H9 (cell line): ENCODE data around the gene PTPRN2. TPM values are rescaled to one million over a fixed set of nuclear protein-coding genes. Genes with fewer than 3 reads are reported as not detected.

Source experiments
- DNase-seq: peaks from one replicate; pipeline ENCODE4 v3.0.0-alpha.2; 2017
- H2AFZ ChIP-seq: one replicate; pipeline ENCODE4 v1.6.1; 2013; ENCODE audit warnings: mild to moderate bottlenecking, low read length, control low read depth, moderate library complexity
- H2AK5ac ChIP-seq: 2 replicates; pipeline ENCODE4 v1.6.1; 2013; ENCODE audit warnings: low read length, control low read depth, mixed read lengths; ENCODE audit not compliant: insufficient read length
- H2BK120ac ChIP-seq: one replicate; pipeline ENCODE4 v1.6.1; 2013; ENCODE audit warnings: low read depth, mild to moderate bottlenecking, low read length, control low read depth, inconsistent platforms; ENCODE audit not compliant: poor library complexity, severe bottlenecking
- H2BK12ac ChIP-seq: 2 replicates; pipeline ENCODE4 v1.6.1; 2013; ENCODE audit warnings: low read length, control low read depth, mixed read lengths, low read depth; ENCODE audit not compliant: insufficient read length
- H2BK15ac ChIP-seq: 2 replicates; pipeline ENCODE4 v1.6.1; 2013; ENCODE audit warnings: low read depth, low read length, control low read depth
- H2BK20ac ChIP-seq: one replicate; pipeline ENCODE4 v1.6.1; 2013; ENCODE audit warnings: low read depth, mild to moderate bottlenecking, low read length, control low read depth, inconsistent platforms; ENCODE audit not compliant: poor library complexity, severe bottlenecking
- H2BK5ac ChIP-seq: 2 replicates; pipeline ENCODE4 v1.6.1; 2013; ENCODE audit warnings: low read length, control low read depth, mixed read lengths; ENCODE audit not compliant: insufficient read length
- H3K14ac ChIP-seq: 2 replicates; pipeline ENCODE4 v1.6.1; 2013; ENCODE audit warnings: low read length, control low read depth; ENCODE audit not compliant: insufficient read depth
- H3K18ac ChIP-seq: 2 replicates; pipeline ENCODE4 v1.6.1; 2013; ENCODE audit warnings: low read depth, mild to moderate bottlenecking, mixed read lengths, low read length, control low read depth; ENCODE audit not compliant: insufficient read length
- H3K23ac ChIP-seq: 2 replicates; pipeline ENCODE4 v1.6.1; 2013; ENCODE audit warnings: low read length, control low read depth, mixed read lengths, low read depth; ENCODE audit not compliant: insufficient read length
- H3K23me2 ChIP-seq: 2 replicates; pipeline ENCODE4 v1.6.1; 2013; ENCODE audit warnings: low read depth, mild to moderate bottlenecking, mixed read lengths, low read length, control low read depth; ENCODE audit not compliant: insufficient read length, poor library complexity, severe bottlenecking
- H3K27ac ChIP-seq: 2 replicates; pipeline ENCODE4 v1.5.1; 2013; ENCODE audit warnings: low read length, control low read depth, mixed read lengths, low read depth; ENCODE audit not compliant: insufficient read length
- H3K27me3 ChIP-seq: 2 replicates; pipeline ENCODE4 v1.6.1; 2013; ENCODE audit warnings: low read length, control low read depth, inconsistent platforms; ENCODE audit not compliant: insufficient read depth
- H3K4ac ChIP-seq: 2 replicates; pipeline ENCODE4 v1.6.1; 2013; ENCODE audit warnings: low read depth, mild to moderate bottlenecking, control low read depth, inconsistent platforms, low read length, moderate library complexity
- H3K4me1 ChIP-seq: 2 replicates; pipeline ENCODE4 v1.6.1; 2013; ENCODE audit warnings: low read length, control low read depth, inconsistent platforms; ENCODE audit not compliant: insufficient read depth
- H3K4me2 ChIP-seq: 2 replicates; pipeline ENCODE4 v1.6.1; 2013; ENCODE audit warnings: low read length, control low read depth, mixed read lengths; ENCODE audit not compliant: insufficient read length, insufficient read depth
- H3K56ac ChIP-seq: 2 replicates; pipeline ENCODE4 v1.6.1; 2013; ENCODE audit warnings: low read depth, mild to moderate bottlenecking, mixed read lengths, low read length, control low read depth; ENCODE audit not compliant: insufficient read length
- H3K79me1 ChIP-seq: 2 replicates; pipeline ENCODE4 v1.6.1; 2013; ENCODE audit warnings: low read depth, mild to moderate bottlenecking, moderate library complexity, low read length, control low read depth, inconsistent platforms; ENCODE audit not compliant: insufficient read depth, poor library complexity, severe bottlenecking
- H3K79me2 ChIP-seq: 2 replicates; pipeline ENCODE4 v1.6.1; 2013; ENCODE audit warnings: low read length, control low read depth, inconsistent platforms; ENCODE audit not compliant: insufficient read depth
- H3K9ac ChIP-seq: 2 replicates; pipeline ENCODE4 v1.6.1; 2013; ENCODE audit warnings: low read length, control low read depth, mixed read lengths; ENCODE audit not compliant: insufficient read length; ENCODE audit errors: extremely low read depth
- H3K9me3 ChIP-seq: one replicate; pipeline ENCODE4 v1.6.1; 2013; ENCODE audit warnings: low read depth, low read length, inconsistent platforms; ENCODE audit not compliant: control insufficient read depth
- H3T11ph ChIP-seq: one replicate; pipeline ENCODE4 v1.6.1; 2013; ENCODE audit warnings: mild to moderate bottlenecking, low read length, control low read depth, inconsistent platforms
- H4K20me1 ChIP-seq: one replicate; pipeline ENCODE4 v1.6.1; 2013; ENCODE audit not compliant: control insufficient read depth, insufficient read length, insufficient read depth
- H4K5ac ChIP-seq: 2 replicates; pipeline ENCODE4 v1.6.1; 2013; ENCODE audit warnings: low read depth, mild to moderate bottlenecking, mixed read lengths, low read length, control low read depth; ENCODE audit not compliant: insufficient read length
- H4K8ac ChIP-seq: replicated peaks from 2 replicates; pipeline ENCODE4 v1.6.1; 2013; ENCODE audit warnings: low read length, control low read depth, mixed read lengths, low read depth; ENCODE audit not compliant: insufficient read length
- H4K91ac ChIP-seq: 2 replicates; pipeline ENCODE4 v1.6.1; 2013; ENCODE audit warnings: low read depth, mild to moderate bottlenecking, moderate library complexity, mixed read lengths, low read length, control low read depth; ENCODE audit not compliant: insufficient read length
- H3K27ac Mint-ChIP-seq, 3 experiments: 2 replicates in 2 of 3; 3 replicates in 1 of 3; pipeline ENCODE4 v1.8.0; 2020 to 2021; ENCODE audit warnings: mixed read lengths in 3 of 3, mild to moderate bottlenecking in 1 of 3, moderate library complexity in 1 of 3
- H3K27me3 Mint-ChIP-seq: 2 replicates; pipeline ENCODE4 v1.8.0; 2021; ENCODE audit warnings: low read depth, mild to moderate bottlenecking, moderate library complexity, mixed read lengths
- H3K36me3 Mint-ChIP-seq, 3 experiments: 2 replicates in 2 of 3; 3 replicates in 1 of 3; pipeline ENCODE4 v1.8.0; 2020 to 2021; ENCODE audit warnings: low read depth in 3 of 3, mixed read lengths in 3 of 3; ENCODE audit not compliant: insufficient read depth in 1 of 3
- H3K4me1 Mint-ChIP-seq, 2 experiments: 2 replicates each; pipeline ENCODE4 v1.8.0; 2020; ENCODE audit warnings: mixed read lengths in 2 of 2
- H3K4me3 Mint-ChIP-seq, 2 experiments: 2 replicates in 1 of 2; 3 replicates in 1 of 2; pipeline ENCODE4 v1.8.0; 2020 to 2021; ENCODE audit warnings: mild to moderate bottlenecking in 2 of 2, mixed read lengths in 2 of 2, moderate library complexity in 1 of 2
- H3K9me3 Mint-ChIP-seq, 2 experiments: 2 replicates in 1 of 2; 3 replicates in 1 of 2; pipeline ENCODE4 v1.8.0; 2020; ENCODE audit warnings: mild to moderate bottlenecking in 2 of 2, mixed read lengths in 2 of 2, moderate library complexity in 1 of 2
- CTCF ChIP-seq: fragments of 200-600 bp; sonication (generic); conservative IDR thresholded peaks from 3 replicates; pipeline ENCODE4 v1.8.0; 2021; ENCODE audit warnings: antibody characterized with exemption, mild to moderate bottlenecking
- WGBS: extraction: QIAGEN DNeasy Blood & Tissue Kit; methylation state at CpG from one replicate; pipeline ENCODE4 v1.1.7; 2013; ENCODE audit warnings: missing lambda C conversion rate, low lambda C conversion rate, mixed read lengths; ENCODE audit not compliant: insufficient read length; ENCODE audit errors: extremely low coverage; 5-methylcytosine and 5-hydroxymethylcytosine counted together
- total RNA-seq: library from RNA; stranded (reverse); gene quantifications from 2 replicates; pipeline ENCODE4 v1.2.1, GENCODE V29; 2021

PTPRN2 gene
- total RNA-seq, 1 experiment from 2014 or later = 5.2 TPM

DNA sequence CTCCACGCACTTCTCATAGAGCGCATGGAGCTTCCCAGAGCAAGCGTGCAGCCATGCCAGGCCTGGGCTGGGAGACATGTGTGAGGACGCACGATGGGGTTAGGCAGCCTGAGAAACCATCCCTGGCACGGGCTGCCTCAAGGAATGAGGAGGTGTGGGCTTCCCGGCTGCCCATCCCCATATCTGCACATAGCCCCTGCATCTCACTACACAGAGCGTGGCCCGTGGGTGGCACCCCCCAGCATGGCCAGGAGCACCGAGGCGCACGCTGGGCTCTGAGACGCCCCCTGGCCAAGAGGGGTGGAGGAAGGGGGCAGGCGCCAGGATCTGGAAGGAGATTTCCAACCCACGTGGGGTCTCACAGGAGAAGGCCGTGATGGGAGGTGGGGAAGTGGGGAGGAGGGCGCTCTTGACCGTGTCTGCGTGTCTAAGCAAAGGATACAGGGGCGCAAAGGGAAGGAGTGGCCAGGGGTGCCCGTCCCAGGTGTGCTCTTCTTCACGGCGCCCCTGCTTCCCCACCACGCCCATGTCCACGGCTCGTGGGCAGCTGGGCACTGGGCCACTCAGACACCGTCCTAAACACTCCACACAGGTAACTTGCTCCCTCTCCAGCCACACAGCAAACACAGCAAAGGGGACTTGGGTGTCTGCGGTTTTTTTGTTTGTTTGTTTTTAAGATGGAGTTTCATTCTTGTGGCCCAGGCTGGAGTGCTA is 340.5 kb downstream of the PTPRN2 start:
- Histone ChIP-seq H4K91ac (no peak overlapping the region), H3K9me3 (no peaks in the 10 kb centered on the region), H2AK5ac (no peak overlapping the region), H2BK12ac (no peak overlapping the region), H4K20me1 (no peaks in the 10 kb centered on the region), H3K4ac (no peak overlapping the region), H4K5ac (no peak overlapping the region), H4K8ac (no peak overlapping the region), H2AFZ (no peak overlapping the region), H3K27ac (no peak overlapping the region), H3K27me3 (no peaks in the 10 kb centered on the region), H3K9ac (no peak overlapping the region), H3K23me2 (no peaks in the 10 kb centered on the region), H3K56ac (no peak overlapping the region), H2BK5ac (no peak overlapping the region), H3K79me1 (no peaks in the 10 kb centered on the region), H2BK15ac (no peak overlapping the region), H2BK20ac (no peak overlapping the region), H3K18ac (no peak overlapping the region), H3K79me2 (no peaks in the 10 kb centered on the region), H3K23ac (no peak overlapping the region), H3K4me1 (no peaks in the 10 kb centered on the region), H3K4me2 (no peak overlapping the region), H2BK120ac (no peak overlapping the region), H3T11ph (no peak overlapping the region), H3K14ac (no peak overlapping the region)
- H3K4me3 Mint-ChIP-seq = no peak overlapping the region
- H3K36me3 Mint-ChIP-seq = peaks cover 0 to 2% (median 0%) of the 10 kb centered on the region in 3 experiments; a peak in 2 of 7 replicates
- no peak overlapping the region for H3K27ac Mint-ChIP-seq
- WGBS = no CpG with 5 or more reads among the region's 28 CpGs
- H3K9me3 Mint-ChIP-seq = no peaks in the 10 kb centered on the region; a peak in 1 of 5 replicates
- H3K4me1 Mint-ChIP-seq = peaks cover 0 to 3% of the 10 kb centered on the region in 2 experiments; a peak in 1 of 4 replicates
- H3K27me3 Mint-ChIP-seq = no peaks in the 10 kb centered on the region
- TF ChIP-seq CTCF = no peak
- peak; percentile 8 for DNase-seq
